Measurements from ENCODE around the gene TMEM116. TPM values are rescaled to one million over a fixed set of nuclear protein-coding genes. Genes with fewer than 3 reads are reported as not detected.
"Not testable (repeated sequence)": the region's sequence is repeated elsewhere in the genome, so short reads cannot be mapped to it uniquely, and the experiment has no call there.

TMEM116 gene
- polyA plus RNA-seq, 1 donor = 12.1 TPM

GRCh38 chr12:111975161-111975931 is 37.6 kb downstream of the TMEM116 start:
- DNase-seq = no peak

GRCh38 chr12:111971800-111972199 is 41.2 kb downstream of the TMEM116 start:
- DNase-seq = no peak

- DNase-seq = no peak
Observed at GRCh38 chr12:111964935-111965334, 48.0 kb downstream of the TMEM116 start.

- DNase-seq = not testable (repeated sequence)
Observed at GRCh38 chr12:111959518-111959917, 53.4 kb downstream of the TMEM116 start.

- not testable (repeated sequence) for DNase-seq
Observed at GRCh38 chr12:111957224-111957623, 55.7 kb downstream of the TMEM116 start.

GRCh38 chr12:111954969-111955368 is 58.0 kb downstream of the TMEM116 start:
- DNase-seq = no peak

- DNase-seq = no peak
Observed at GRCh38 chr12:111953455-111953854, 59.5 kb downstream of the TMEM116 start.

GRCh38 chr12:111952084-111952787 is 60.7 kb downstream of the TMEM116 start:
- DNase-seq = not testable (repeated sequence)

- not testable (repeated sequence) for DNase-seq
Observed at GRCh38 chr12:111950961-111951676, 61.8 kb downstream of the TMEM116 start.

GRCh38 chr12:111943929-111944328 is 69.0 kb downstream of the TMEM116 start:
- no peak for DNase-seq

GRCh38 chr12:111942557-111942956 is 70.4 kb downstream of the TMEM116 start:
- DNase-seq = no peak

- peak; percentile 2 for DNase-seq
Observed at GRCh38 chr12:111937429-111937828, 75.5 kb downstream of the TMEM116 start.

- DNase-seq = no peak
Observed at GRCh38 chr12:111936869-111937268, 76.1 kb downstream of the TMEM116 start.

GRCh38 chr12:111932241-111932640 is 80.7 kb downstream of the TMEM116 start:
- no peak for DNase-seq

GRCh38 chr12:111927346-111927745 is 85.6 kb downstream of the TMEM116 start:
- no peak for DNase-seq

- DNase-seq = no peak
Observed at GRCh38 chr12:111926631-111927030, 86.3 kb downstream of the TMEM116 start.

- DNase-seq = no peak
Observed at GRCh38 chr12:111925171-111925570, 87.8 kb downstream of the TMEM116 start.

- no peak for DNase-seq
Observed at GRCh38 chr12:111907740-111908139, 105.2 kb downstream of the TMEM116 start.

GRCh38 chr12:111905502-111905901 is 107.5 kb downstream of the TMEM116 start:
- no peak for DNase-seq

GRCh38 chr12:111904446-111904975 is 108.5 kb downstream of the TMEM116 start:
- no peak for DNase-seq

GRCh38 chr12:111901182-111901581 is 111.8 kb downstream of the TMEM116 start:
- DNase-seq = no peak

- no peak for DNase-seq
Observed at GRCh38 chr12:111894556-111894955, 118.4 kb downstream of the TMEM116 start.

GRCh38 chr12:111893287-111893686 is 119.7 kb downstream of the TMEM116 start:
- no peak for DNase-seq

Data from hindlimb muscle (tissue), 1 donor.